Activated T-helper 2 cell treated with anti-CD3 and anti-CD28 coated beads, Interferon-gamma antibody, Interleukin-2, Interleukin-4, amounts not matched to agents 10 μg/mL and 5 μg/mL and 100 μg/mL, durations not matched to agents 14 hours and 24 hours and 36 hours (primary cell): ENCODE data around the gene OR56B4. TPM values are rescaled to one million over a fixed set of nuclear protein-coding genes. Genes with fewer than 3 reads are reported as not detected.
"Not testable (repeated sequence)": the region's sequence is repeated elsewhere in the genome, so short reads cannot be mapped to it uniquely, and the experiment has no call there.

Source experiments
- DNase-seq: peaks from one replicate; pipeline ENCODE4 v3.0.0; 2021; ENCODE audit warnings: low spot score
- H3K27ac Mint-ChIP-seq: one replicate; pipeline ENCODE4 v1.8.0; 2021; ENCODE audit warnings: mixed read lengths
- H3K27me3 Mint-ChIP-seq: one replicate; pipeline ENCODE4 v1.8.0; 2021; ENCODE audit warnings: low read depth, mixed read lengths
- H3K36me3 Mint-ChIP-seq: one replicate; pipeline ENCODE4 v1.8.0; 2021; ENCODE audit warnings: low read depth, mixed read lengths
- H3K4me1 Mint-ChIP-seq: one replicate; pipeline ENCODE4 v1.8.0; 2021; ENCODE audit warnings: low read depth, mixed read lengths
- H3K4me3 Mint-ChIP-seq: one replicate; pipeline ENCODE4 v1.8.0; 2021; ENCODE audit warnings: low read depth, mild to moderate bottlenecking, moderate library complexity, mixed read lengths
- H3K9me3 Mint-ChIP-seq: one replicate; pipeline ENCODE4 v1.8.0; 2021; ENCODE audit warnings: mixed read lengths
- intact Hi-C: fragments of 100-400 bp; cut with micrococcal nuclease; formaldehyde crosslinking; loops from one replicate; pipeline ENCODE4 v1.15.1; 2023
- total RNA-seq: library from RNA; stranded (reverse); gene quantifications from 2 replicates; pipeline ENCODE4 v1.2.3, GENCODE V29; 2022

OR56B4 gene
- total RNA-seq, 1 donor from 2014 or later: not detected

DNA sequence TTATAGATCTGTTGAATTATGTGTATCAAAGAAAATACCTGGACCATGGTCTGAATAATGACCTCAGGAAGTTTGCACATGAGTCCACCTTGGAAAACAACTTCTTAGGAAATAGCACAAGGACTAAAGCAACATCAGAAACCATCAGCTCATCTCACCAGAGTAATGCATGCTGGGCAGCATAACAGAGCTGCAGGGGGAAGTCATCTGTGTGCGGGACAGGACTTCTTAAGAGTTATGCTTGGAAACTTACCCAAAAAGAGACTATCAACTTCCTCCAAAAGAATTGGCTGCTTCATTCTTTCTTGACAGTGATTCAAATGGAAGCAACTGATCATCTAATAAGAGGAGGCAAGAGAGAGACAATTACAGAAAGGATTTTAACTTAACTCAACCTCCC lies 2.5 kb downstream of the OR56B4 start:
- Mint-ChIP-seq H3K9me3 (no peaks in the 10 kb centered on the region), H3K27me3 (peaks cover 9% of the 10 kb centered on the region), H3K4me1 (no peaks in the 10 kb centered on the region), H3K27ac (no peak overlapping the region), H3K36me3 (no peaks in the 10 kb centered on the region), H3K4me3 (no peak overlapping the region)
- no peak for DNase-seq
- intact Hi-C loops: no loop called here

DNA sequence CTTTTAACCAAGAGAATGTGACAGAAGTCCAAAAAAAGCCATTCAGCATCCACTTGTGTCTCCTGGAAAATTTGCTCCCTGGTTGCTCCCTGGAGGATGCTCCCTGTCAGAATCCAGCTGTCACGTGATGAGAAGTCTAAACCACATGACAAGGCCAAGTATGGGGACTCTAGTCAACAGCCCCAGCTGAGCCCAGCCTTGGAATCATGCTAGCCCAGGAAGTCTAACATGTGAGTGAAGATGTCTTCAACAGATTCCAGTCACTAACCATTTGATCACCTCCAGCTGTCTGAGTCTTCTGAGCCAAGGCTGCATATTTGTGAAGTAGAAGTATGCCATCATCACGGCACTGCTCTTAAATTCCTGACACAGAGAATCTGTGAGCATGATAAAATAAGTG lies 4.2 kb downstream of the OR56B4 start:
- no peak overlapping the region for H3K4me3 Mint-ChIP-seq

DNA sequence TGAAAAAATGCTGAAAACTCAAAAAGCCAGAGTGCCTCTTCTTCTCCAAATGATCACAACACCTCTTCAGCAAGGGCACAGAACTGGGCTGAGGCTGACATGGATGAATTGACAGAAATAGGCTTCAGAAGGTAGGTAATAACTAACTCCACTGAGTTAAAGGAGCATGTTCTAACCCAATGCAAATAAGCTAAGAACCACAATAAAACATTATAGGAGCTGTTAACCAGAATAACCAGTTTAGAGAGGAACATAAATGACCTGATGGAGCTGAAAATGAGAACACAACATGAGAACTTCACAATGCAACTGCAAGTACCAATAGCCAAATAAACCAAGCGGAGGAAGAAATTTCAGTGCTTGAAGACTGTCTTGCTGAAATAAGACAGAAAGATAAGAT lies 9.2 kb downstream of the OR56B4 start:
- H3K36me3 Mint-ChIP-seq: no peaks in the 10 kb centered on the region
- intact Hi-C loops: no loop called here
- H3K4me3 Mint-ChIP-seq: no peak overlapping the region
- no peak for DNase-seq
- peaks cover 4% of the 10 kb centered on the region for H3K9me3 Mint-ChIP-seq
- no peaks in the 10 kb centered on the region for H3K4me1 Mint-ChIP-seq
- no peak overlapping the region for H3K27ac Mint-ChIP-seq
- H3K27me3 Mint-ChIP-seq: peaks cover 3% of the 10 kb centered on the region

More for the DNA sequence above, 4.2 kb downstream of the OR56B4 start:
- H3K4me1 Mint-ChIP-seq: no peaks in the 10 kb centered on the region
- H3K27me3 Mint-ChIP-seq: peaks cover 9% of the 10 kb centered on the region
- intact Hi-C loops: no loop called here
- no peaks in the 10 kb centered on the region for H3K36me3 Mint-ChIP-seq
- no peak overlapping the region for H3K27ac Mint-ChIP-seq
- no peak for DNase-seq
- no peaks in the 10 kb centered on the region for H3K9me3 Mint-ChIP-seq

DNA sequence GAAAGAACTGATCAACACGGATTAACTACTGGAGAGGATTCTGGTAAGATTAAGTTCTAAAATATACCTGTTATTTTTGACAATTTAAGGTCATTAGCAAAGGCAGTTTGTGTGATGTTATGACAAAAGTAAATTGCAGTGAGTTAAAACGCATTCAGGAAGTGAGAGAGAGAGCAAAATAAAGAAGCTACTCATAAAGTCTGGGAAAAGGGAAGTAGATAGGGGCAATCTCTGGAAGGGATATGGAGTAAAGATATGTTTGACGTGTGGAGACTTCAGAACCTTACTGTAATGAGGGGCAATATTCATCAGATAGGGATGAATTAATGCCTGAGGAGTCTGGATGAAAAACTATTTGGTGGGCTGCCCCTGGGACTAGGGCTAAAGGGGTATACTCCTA lies 16.8 kb downstream of the OR56B4 start:
- H3K9me3 Mint-ChIP-seq: no peaks in the 10 kb centered on the region
- H3K4me1 Mint-ChIP-seq: peaks cover 2% of the 10 kb centered on the region
- intact Hi-C loops: no loop called here
- H3K4me3 Mint-ChIP-seq: no peak overlapping the region
- no peaks in the 10 kb centered on the region for H3K36me3 Mint-ChIP-seq
- no peak overlapping the region for H3K27ac Mint-ChIP-seq
- no peak for DNase-seq
- peaks cover 2% of the 10 kb centered on the region for H3K27me3 Mint-ChIP-seq

DNA sequence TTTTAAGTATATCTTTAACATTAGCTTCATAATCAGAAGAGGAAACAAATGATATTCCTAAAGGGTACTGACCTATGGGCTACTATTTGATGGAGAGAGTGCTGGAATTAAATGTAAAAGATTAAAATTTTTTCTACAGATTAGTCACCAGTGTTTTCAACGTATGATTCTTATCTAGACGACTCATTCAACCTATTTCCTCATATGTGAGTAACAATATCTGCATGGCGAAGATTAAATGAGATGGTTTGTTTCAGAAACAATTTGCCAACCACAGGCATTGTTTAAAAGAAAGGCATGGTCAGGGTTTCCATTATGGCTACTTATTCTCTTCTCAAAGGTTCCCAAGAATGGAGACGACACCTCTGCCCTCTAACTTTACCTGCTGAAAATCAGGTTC lies 20.4 kb downstream of the OR56B4 start:
- no peaks in the 10 kb centered on the region for H3K9me3 Mint-ChIP-seq
- H3K36me3 Mint-ChIP-seq: no peaks in the 10 kb centered on the region
- no peak overlapping the region for H3K4me3 Mint-ChIP-seq
- H3K4me1 Mint-ChIP-seq: peaks cover 2% of the 10 kb centered on the region
- H3K27me3 Mint-ChIP-seq: peaks cover 2% of the 10 kb centered on the region
- H3K27ac Mint-ChIP-seq: no peak overlapping the region
- no peak for DNase-seq
- intact Hi-C loops: loop anchor here (5.0 kb wide), 1 partner anchor 69 kb away; the partner anchor contains the start of gene OR52W1

DNA sequence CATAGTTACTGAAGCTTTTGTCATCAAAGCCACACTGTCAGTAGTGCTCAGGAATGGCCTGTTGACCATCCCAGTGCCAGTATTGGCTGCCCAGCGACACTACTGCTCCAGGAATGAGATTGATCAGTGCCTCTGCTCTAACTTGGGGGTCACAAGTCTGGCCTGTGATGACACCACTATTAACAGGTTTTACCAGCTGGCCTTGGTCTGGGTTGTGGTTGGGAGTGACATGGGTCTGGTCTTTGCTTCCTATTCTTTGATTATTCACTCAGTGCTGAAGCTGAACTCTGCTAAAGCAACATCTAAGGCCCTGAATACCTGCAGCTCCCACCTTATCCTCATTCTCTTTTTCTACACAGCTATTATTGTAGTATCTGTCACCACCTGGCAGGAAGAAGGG lies 21.5 kb downstream of the OR56B4 start:
- peaks cover 2% of the 10 kb centered on the region for H3K4me1 Mint-ChIP-seq
- no peaks in the 10 kb centered on the region for H3K9me3 Mint-ChIP-seq
- no peaks in the 10 kb centered on the region for H3K36me3 Mint-ChIP-seq
- H3K27ac Mint-ChIP-seq: no peak overlapping the region
- intact Hi-C loops: loop anchor here (5.0 kb wide), 1 partner anchor 68 kb away; the partner anchor contains the start of gene OR52W1
- H3K4me3 Mint-ChIP-seq: no peak overlapping the region
- DNase-seq: no peak
- H3K27me3 Mint-ChIP-seq: peaks cover 2% of the 10 kb centered on the region

DNA sequence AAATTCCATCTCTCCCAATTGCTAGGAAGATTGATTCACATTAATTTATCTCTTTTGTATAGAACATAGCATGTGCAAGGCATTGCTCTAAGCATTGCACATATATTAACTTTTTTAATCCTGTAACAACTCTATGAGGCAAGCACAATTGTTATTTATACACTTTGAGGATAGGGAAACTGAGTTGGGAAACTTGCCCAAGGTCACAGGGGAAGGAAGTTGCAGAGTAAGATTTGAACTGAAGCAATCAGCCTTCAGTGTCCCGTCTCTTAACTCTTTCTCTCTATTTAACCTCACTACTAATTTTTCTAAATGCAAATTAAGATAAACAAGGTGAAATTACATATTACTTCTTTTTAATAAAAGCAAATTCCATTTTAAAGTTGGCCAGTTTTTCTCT lies 22.2 kb downstream of the OR56B4 start:
- H3K4me3 Mint-ChIP-seq: no peak overlapping the region
- H3K27ac Mint-ChIP-seq: no peak overlapping the region
- H3K9me3 Mint-ChIP-seq: no peaks in the 10 kb centered on the region
- H3K36me3 Mint-ChIP-seq: no peaks in the 10 kb centered on the region
- H3K27me3 Mint-ChIP-seq: peaks cover 3% of the 10 kb centered on the region
- DNase-seq: no peak
- intact Hi-C loops: loop anchor here (5.0 kb wide), 1 partner anchor 68 kb away; the partner anchor contains the start of gene OR52W1
- H3K4me1 Mint-ChIP-seq: peaks cover 2% of the 10 kb centered on the region

DNA sequence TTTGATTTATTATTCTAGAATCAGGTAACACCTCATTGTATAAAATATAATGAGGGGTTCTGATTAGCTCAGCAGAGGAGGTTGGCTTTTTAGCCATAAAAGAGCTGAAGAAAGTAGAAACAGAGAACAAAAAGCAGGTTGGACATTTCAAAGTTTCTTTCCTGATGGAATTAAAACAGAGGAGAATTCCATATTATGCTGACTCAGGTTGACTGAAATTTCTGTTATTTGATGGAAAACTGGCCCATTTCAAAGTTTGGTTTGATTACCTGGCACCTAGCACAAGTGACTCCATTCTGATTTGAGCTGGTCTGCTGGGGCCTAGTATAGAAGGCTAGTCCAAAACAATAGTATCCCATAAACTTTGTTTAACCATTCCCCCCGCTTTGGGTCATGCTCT lies 24.9 kb downstream of the OR56B4 start:
- H3K27me3 Mint-ChIP-seq: peaks cover 3% of the 10 kb centered on the region
- no peak overlapping the region for H3K4me3 Mint-ChIP-seq
- peaks cover 2% of the 10 kb centered on the region for H3K4me1 Mint-ChIP-seq
- no peak for DNase-seq
- H3K27ac Mint-ChIP-seq: no peak overlapping the region
- no peaks in the 10 kb centered on the region for H3K9me3 Mint-ChIP-seq
- H3K36me3 Mint-ChIP-seq: no peaks in the 10 kb centered on the region
- intact Hi-C loops: no loop called here

DNA sequence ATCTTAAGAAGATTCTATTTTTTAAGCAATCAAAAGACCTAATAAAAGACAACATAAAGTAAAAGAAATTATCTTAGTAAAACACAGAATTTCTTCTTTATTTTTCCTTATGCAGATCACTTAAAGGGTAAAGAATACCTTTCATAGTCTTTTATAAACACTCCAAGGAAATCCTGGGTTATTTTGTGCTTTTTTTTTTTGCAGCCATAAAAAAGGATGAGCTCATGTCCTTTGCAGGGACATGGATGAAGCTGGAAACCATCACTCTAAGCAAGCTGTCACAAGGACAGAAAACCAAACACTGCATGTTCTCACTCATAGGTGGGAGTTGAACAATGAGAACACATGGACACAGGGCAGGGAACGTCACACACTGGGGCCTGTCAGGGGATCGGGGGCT lies 28.5 kb downstream of the OR56B4 start:
- H3K4me3 Mint-ChIP-seq, DNase-seq, H3K9me3 Mint-ChIP-seq, H3K27ac Mint-ChIP-seq, intact Hi-C loops, H3K27me3 Mint-ChIP-seq, H3K36me3 Mint-ChIP-seq, H3K4me1 Mint-ChIP-seq: not testable (repeated sequence)

DNA sequence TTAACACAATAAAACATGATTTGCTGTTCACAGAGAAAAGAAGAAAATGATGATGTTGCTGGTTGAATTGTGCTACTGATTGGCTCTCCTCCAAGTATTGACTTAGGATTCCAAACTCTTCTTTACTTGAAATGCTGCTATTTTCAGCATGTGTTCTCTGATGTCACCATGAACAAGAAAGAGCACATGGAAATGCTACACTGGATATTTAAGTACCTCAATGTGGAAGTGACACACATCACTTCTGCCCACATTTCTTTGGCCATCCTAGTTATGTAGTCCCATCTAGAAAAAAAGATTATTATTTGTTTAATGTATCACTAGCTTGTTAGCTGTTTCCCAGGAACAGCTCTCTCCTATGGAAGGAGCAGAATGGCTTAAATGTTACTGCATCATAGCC lies 35.5 kb downstream of the OR56B4 start:
- no peak overlapping the region for H3K4me3 Mint-ChIP-seq
- no peak overlapping the region for H3K27ac Mint-ChIP-seq
- intact Hi-C loops: no loop called here
- DNase-seq: no peak
- peaks cover 7% of the 10 kb centered on the region for H3K27me3 Mint-ChIP-seq
- no peaks in the 10 kb centered on the region for H3K9me3 Mint-ChIP-seq
- H3K36me3 Mint-ChIP-seq: no peaks in the 10 kb centered on the region
- H3K4me1 Mint-ChIP-seq: no peaks in the 10 kb centered on the region

DNA sequence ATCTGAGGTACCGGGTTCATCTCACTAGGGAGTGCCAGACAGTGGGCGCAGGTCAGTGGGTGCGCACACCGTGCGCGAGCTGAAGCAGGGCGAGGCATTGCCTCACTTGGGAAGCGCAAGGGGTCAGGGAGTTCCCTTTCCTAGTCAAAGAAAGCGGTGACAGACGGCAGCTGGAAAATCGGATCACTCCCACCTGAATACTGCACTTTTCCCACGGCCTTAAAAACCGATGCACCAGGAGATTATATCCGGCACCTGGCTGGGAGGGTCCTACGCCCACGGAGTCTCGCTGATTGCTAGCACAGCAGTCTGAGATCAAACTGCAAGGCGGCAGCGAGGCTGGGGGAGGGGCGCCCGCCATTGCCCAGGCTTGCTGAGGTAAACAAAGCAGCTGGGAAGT lies 36.3 kb downstream of the OR56B4 start:
- H3K27me3 Mint-ChIP-seq, intact Hi-C loops, DNase-seq, H3K9me3 Mint-ChIP-seq, H3K4me3 Mint-ChIP-seq, H3K36me3 Mint-ChIP-seq, H3K27ac Mint-ChIP-seq, H3K4me1 Mint-ChIP-seq: not testable (repeated sequence)

DNA sequence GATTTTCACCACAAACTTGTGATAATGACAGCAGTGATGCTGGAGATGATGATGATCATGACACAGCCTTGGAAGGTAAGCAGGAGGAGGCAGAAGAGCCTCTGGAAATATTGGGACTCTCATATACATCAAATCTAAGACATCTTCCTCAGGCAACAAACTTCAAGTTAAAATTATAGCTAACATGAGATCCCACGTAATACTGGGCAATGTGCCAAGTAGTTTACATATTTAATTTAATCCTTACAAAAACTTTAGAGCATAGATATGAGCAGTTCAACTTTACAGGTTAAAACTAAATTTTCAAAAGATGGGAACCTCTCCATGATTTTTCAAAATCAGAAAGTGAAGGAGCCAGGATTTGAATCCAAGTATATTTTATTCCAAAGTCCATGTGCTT lies 43.6 kb downstream of the OR56B4 start:
- Mint-ChIP-seq H3K9me3 (peaks cover 5% of the 10 kb centered on the region), H3K4me1 (no peaks in the 10 kb centered on the region), H3K27me3 (no peaks in the 10 kb centered on the region), H3K36me3 (no peaks in the 10 kb centered on the region), H3K27ac (no peak overlapping the region), H3K4me3 (no peak overlapping the region)
- DNase-seq: no peak
- intact Hi-C loops: no loop called here

DNA sequence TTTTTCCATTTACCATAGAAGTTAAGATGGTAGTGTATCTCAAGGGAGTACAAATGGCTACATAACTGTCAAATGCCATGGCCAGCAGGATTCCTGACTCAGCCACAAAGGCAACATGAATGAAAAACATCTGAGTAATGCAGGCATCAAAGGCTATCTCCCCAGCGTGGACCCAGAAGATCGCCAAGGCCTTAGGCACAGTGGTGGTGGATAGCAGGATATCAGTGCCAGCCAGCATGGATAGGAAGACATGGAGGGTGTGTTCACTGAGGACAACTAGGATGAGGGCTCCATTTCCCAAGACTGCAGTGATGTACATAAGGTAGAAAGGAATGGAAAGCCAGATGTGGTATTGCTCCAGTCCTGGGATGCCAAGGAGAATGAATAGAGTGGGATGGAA lies 44.6 kb downstream of the OR56B4 start:
- no peak for DNase-seq
- Mint-ChIP-seq H3K36me3 (no peaks in the 10 kb centered on the region), H3K27ac (no peak overlapping the region), H3K9me3 (peaks cover 5% of the 10 kb centered on the region), H3K4me1 (no peaks in the 10 kb centered on the region), H3K27me3 (no peaks in the 10 kb centered on the region), H3K4me3 (no peak overlapping the region)
- intact Hi-C loops: no loop called here
